Raji (cell line): ENCODE data around the gene HAUS1.

Source experiments
- POLR2A ChIP-seq: IDR thresholded peaks from 2 replicates; pipeline ENCODE4 v1.6.1; 2011; ENCODE audit warnings: low read depth, low read length, control low read depth; ENCODE audit not compliant: insufficient read depth

Gene HAUS1

GRCh38 chr18:46164920-46165319 is 60.7 kb downstream of the HAUS1 start:
- TF ChIP-seq POLR2A, result no peak

DNA sequence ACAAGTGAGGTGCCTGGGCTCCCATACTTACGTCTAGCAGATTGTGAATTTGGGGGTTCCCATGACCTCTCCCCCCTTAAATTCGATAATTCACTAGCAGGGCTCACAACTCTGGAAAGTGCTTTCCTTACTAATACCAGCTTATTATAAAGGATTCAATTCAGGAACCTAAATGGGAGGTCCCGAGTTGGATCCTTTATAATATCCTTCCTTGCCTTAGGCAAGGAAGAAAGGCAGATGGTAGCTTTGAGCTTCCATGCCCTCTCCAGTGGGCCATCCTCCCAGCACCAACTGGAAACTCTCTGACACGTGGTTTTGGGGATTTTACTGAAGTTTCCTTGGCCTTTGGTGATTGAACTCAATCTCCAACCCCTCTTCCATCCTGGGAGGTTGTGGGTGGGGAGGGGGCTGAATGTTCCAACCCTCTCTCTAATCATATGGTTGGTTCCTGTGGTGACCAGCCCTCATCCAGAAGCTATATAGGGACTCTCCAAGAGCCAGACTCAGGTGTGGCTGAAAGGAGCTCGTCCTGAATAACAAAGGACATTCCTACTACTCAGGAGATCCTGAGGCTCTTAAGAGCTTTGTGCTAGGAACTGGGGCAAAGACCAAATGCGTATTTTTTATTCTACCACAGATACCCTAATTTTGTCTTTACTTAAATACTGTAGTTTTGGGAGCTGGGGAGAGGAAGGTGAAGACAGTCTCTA is 62.2 kb downstream of the HAUS1 start:
- no peak for TF ChIP-seq POLR2A

- no peak for TF ChIP-seq POLR2A
These were observed 63.8 kb downstream of the HAUS1 start for GRCh38 chr18:46167971-46168370.

- no peak for TF ChIP-seq POLR2A
These were observed 65.3 kb downstream of the HAUS1 start for GRCh38 chr18:46169464-46169941.

GRCh38 chr18:46171331-46171730 is 67.1 kb downstream of the HAUS1 start:
- no peak for TF ChIP-seq POLR2A

- peak; percentile 87 for TF ChIP-seq POLR2A
These were observed 69.5 kb downstream of the HAUS1 start for GRCh38 chr18:46173393-46174341.

GRCh38 chr18:46174342-46175041 is 70.3 kb downstream of the HAUS1 start:
- TF ChIP-seq POLR2A, result no peak

DNA sequence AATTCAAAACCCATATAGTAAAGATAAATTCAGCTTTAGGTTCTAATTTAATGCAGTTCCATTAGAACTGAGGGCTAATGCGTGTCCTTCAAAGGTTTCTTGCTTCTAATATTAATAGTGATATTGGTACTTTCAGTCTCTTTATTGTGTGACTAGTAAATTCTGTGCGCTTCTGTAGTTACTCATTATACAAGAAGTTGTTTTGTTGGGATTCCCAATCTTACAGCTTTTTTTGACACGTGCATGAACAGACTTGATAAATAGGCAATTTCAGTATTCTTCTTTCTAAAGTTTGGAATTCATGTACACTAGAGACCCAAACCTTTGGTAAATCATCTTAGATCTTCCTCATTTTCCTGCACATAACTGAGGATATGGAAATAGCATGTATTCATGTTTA is 71.8 kb downstream of the HAUS1 start:
- TF ChIP-seq POLR2A, result no peak
